8988T (cell line): ENCODE measurements around the gene CFAP20DC.
"Not testable (repeated sequence)": the region's sequence is repeated elsewhere in the genome, so short reads cannot be mapped to it uniquely, and the experiment has no call there.

ENCODE experiments used
- DNase-seq: peaks from one replicate; pipeline ENCODE4 v3.0.0; 2011

CFAP20DC gene

DNA sequence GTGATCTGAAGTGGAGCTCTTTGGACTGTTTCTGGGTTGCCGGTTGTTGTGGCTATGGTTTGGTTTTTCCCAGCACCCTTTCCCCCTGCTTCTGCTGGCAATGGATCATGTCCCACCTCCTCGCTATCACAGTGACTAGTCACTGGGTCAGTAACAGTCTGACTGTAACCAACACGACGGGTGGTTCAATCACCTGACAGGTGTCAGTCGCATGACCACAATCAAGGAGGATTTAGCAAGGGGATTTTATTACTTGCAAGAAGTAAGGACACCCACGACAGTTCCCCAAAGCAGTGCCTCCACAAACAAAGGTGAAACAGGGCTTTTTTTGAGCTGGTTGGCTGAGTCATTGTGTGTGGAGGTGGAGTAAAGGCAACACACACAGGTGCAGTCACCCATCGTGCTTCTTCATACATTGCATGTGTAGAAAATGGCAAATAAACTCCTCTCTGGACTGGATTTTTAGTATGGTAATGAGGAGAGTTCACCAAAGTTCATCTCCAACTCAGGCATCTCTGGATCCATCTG lies 324.4 kb downstream of the CFAP20DC start:
- no peak for DNase-seq

DNA sequence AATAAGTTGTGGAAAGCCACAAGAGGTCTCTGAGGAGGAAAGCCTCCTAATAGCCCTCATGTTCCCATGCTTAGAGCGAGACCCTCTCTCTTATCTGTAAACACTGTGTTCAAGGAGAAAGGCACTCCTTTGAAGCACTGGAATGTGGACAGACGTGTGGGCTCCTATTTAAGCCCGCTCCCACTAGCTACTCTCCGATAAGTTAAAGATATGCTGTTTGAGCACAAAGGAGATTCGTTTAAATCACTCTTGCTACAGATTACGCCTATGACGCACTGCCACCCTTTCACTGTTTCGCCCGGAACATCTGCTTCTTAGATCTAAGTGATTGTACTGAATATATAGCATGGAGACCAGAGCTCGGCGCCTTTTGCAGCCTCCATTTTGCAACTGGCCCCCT lies 325.5 kb downstream of the CFAP20DC start:
- no peak for DNase-seq

DNA sequence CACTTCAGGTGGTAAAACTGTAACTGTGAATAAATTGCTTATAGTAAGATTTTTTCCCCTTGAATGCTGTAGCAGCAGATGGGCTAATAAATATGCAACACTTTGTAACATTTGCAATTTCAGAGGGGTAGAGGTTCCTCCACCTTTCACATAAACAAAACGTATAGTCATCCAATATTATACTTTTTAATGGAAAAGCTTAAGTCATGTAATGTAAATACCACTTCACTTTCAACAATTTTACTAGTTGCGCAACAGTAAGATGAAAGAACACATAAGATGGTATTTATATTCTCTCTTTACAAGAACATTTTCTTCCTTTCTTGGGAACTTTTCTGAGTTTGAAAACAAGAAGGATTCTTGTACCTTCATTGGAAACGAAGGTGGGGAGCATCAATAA lies 326.7 kb downstream of the CFAP20DC start:
- DNase-seq: no peak

- no peak for DNase-seq
Measured at GRCh38 chr3:58722561-58722960, 327.3 kb downstream of the CFAP20DC start.

GRCh38 chr3:58720526-58720925 lies 329.3 kb downstream of the CFAP20DC start:
- no peak for DNase-seq

- no peak for DNase-seq
Measured at GRCh38 chr3:58719684-58720083, 330.1 kb downstream of the CFAP20DC start.

- DNase-seq: no peak
Measured at GRCh38 chr3:58713715-58714401, 336.0 kb downstream of the CFAP20DC start.

GRCh38 chr3:58711871-58712270 lies 338.0 kb downstream of the CFAP20DC start:
- no peak for DNase-seq

DNA sequence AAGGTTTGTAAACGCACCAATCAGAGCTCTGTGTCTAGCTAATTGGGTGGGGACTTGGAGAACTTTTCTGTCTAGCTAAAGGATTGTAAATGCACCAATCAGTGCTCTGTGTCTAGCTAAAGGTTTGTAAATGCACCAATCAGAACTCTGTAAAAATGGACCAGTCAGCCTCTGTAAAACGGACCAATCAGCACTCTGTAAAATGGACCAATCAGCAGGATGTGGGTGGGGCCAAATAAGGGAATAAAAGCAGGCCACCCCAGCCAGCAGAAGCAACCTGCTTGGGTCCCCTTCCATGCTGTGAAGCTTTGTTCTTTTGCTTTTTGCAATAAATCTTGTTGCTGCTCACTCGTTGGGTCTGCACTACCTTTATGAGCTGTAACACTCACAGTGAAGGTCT lies 340.8 kb downstream of the CFAP20DC start:
- not testable (repeated sequence) for DNase-seq

DNA sequence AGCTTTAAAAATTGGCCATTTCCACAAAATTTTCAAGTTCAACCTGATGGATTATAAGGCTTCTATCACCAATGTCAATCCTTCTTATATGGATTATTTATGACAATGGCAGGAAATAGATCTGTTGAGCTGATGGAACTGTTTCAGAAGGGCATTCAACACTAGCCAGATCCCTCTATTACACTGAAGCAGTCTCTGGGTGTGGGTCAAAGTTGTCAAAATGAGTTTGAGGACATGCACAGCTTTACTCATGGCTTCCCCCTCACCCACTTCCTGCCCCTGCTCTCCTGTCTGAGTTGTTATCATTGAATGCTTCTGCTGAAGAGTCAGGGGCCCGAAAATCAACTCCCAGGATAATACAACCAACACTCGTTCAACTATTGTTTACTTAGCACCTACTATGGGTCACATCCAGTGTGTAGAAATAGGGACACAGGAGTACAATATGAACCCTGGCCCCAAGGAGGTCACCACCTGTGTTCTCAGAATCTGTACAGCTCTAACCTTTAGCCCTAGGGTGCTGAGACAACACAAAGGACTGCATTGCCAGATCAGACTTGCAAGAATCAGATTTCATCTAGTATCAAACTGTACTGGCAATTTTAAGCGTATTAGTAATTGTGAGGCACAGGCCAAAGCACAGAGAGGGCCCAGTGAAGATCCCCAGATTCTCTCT lies 341.6 kb downstream of the CFAP20DC start:
- no peak for DNase-seq

GRCh38 chr3:58707390-58707930 lies 342.4 kb downstream of the CFAP20DC start:
- DNase-seq: no peak

GRCh38 chr3:58706395-58707167 lies 343.2 kb downstream of the CFAP20DC start:
- no peak for DNase-seq

- no peak for DNase-seq
Measured at GRCh38 chr3:58704745-58705144, 345.1 kb downstream of the CFAP20DC start.

DNA sequence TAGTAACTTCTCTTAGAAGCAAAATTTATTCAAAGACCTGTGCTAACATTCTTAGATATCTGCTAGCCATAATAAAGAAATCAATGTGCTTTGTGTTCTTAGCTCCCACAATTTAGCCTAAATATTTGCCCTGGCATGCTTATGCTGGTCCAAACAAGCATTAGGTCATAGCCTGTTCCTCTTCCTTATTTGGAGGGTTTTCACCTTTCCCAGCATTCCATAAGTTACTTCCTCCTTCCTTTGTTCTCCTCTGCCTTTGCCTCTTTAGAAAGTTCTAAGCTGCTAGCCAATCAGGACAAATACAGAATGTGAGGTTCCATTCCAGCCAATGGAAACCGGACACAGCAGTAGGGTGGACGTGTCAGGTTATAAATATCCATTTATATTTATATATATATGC lies 345.5 kb downstream of the CFAP20DC start:
- DNase-seq: not testable (repeated sequence)

GRCh38 chr3:58698246-58698645 lies 351.6 kb downstream of the CFAP20DC start:
- no peak for DNase-seq

GRCh38 chr3:58697561-58697960 lies 352.3 kb downstream of the CFAP20DC start:
- no peak for DNase-seq

GRCh38 chr3:58696813-58697212 lies 353.0 kb downstream of the CFAP20DC start:
- DNase-seq: not testable (repeated sequence)

GRCh38 chr3:58696093-58696492 lies 353.7 kb downstream of the CFAP20DC start:
- no peak for DNase-seq

GRCh38 chr3:58695284-58695683 lies 354.5 kb downstream of the CFAP20DC start:
- not testable (repeated sequence) for DNase-seq

DNA sequence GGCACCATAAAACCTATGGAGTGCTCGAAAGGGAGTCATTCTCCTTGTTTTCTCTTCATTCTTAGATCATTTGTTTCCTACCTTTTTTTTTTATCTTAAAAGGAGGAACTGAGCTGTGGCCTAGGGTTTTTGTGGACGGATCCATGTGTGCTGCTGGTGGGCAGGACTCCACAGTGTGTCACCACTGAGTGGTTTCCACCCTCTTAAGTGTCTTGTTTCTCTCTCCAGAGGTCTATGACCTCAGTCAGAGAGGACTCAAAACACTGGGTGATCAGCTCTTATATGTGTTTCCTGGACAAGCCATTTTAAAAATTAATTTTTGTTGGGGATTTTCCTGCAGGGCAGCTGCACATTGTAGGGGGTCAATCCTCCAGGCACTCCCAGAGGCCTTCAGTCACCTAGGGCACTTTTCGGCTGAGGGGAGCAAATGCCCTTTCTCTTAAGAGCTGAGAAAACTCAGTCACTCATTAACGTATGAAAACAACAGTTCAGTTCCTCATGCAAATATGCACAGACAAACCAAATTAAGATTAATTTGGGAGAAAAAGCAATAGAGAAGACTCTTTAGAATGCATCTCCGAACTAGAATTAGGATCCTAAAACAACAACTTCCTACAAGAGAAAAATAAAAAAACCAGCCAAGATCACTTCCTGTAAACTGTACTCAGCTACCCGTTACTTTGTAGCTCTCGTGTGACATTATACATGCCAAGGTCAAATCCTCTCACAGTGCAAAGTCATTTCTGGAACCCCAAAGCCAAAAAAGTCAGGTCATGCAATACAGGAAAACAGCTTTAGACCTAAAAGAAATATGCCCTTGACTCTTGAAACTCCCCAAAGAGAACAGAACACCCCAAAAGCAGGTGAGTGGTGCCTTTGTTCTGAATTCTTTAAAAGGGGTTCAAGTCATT lies 355.6 kb downstream of the CFAP20DC start:
- no peak for DNase-seq

GRCh38 chr3:58692484-58692883 lies 357.3 kb downstream of the CFAP20DC start:
- DNase-seq: no peak
